ENCODE results near the gene KCNG3. TPM values are rescaled to one million over a fixed set of nuclear protein-coding genes. Genes with fewer than 3 reads are reported as not detected.

Gene KCNG3
- total RNA-seq, 1 experiment from 2014 or later = 1.5 TPM

GRCh38 chr2:42450136-42450535, 43.6 kb downstream of the KCNG3 start:
- intact Hi-C loops (cut with micrococcal nuclease) = no loop called here
- ChIA-PET POLR2A (no interaction called here), RAD21 (ENCODE audit: low non-redundant PET in 1 of 2, low total read pairs in 2 of 2, uncharacterized antibody in 2 of 2, unreplicated experiment in 2 of 2) (no interaction called here), CTCF (no interaction called here)
- no peak for TF ChIP-seq JUND (IDR thresholded peaks at IDR 0.05)
- no peak for TF ChIP-seq YY1 (IDR thresholded peaks at IDR 0.05; ENCODE audit: extremely low read depth, insufficient replicate concordance, low read depth, low read length)
- no peak for TF ChIP-seq SIN3A (IDR thresholded peaks at IDR 0.05; ENCODE audit: low read depth)
- TF ChIP-seq EGR1 (IDR thresholded peaks at IDR 0.05; ENCODE audit: low read depth) = no peak
- no peak for TF ChIP-seq ZNF274 (IDR thresholded peaks at IDR 0.05; ENCODE audit: low read depth, low read length)
- no peak for TF ChIP-seq ZFX (IDR thresholded peaks at IDR 0.05)
- no peak for TF ChIP-seq SRF (IDR thresholded peaks at IDR 0.05; ENCODE audit: low read depth)
- no peak for TF ChIP-seq POLR2A (IDR thresholded peaks at IDR 0.05; ENCODE audit: borderline replicate concordance, extremely low read depth, insufficient read depth, insufficient read length)
- no peak for TF ChIP-seq CTCF (IDR thresholded peaks at IDR 0.05 in 2 of 3, conservative IDR thresholded peaks at IDR 0.05 in 1 of 3; ENCODE audit: borderline replicate concordance in 1 of 3, insufficient read depth in 1 of 3, low read depth in 2 of 3, low read length in 2 of 3)
- TF ChIP-seq MAX (IDR thresholded peaks at IDR 0.05) = no peak
- no peak for TF ChIP-seq ZBTB33 (IDR thresholded peaks at IDR 0.05; ENCODE audit: extremely low read depth, insufficient replicate concordance, low read length)
- no peak for TF ChIP-seq EZH2 (IDR thresholded peaks at IDR 0.05)
- TF ChIP-seq FOSL1 (IDR thresholded peaks at IDR 0.05; ENCODE audit: low read depth) = no peak
- TF ChIP-seq SP1 (IDR thresholded peaks at IDR 0.05; ENCODE audit: low read depth) = no peak
- Histone ChIP-seq H3K36me3 (ENCODE audit: control insufficient read depth in 1 of 2, insufficient read depth in 2 of 2, low read length in 2 of 2) (no peaks in the 10 kb centered on the region), H3K27me3 (ENCODE audit: insufficient read depth, low read length) (no peaks in the 10 kb centered on the region), H4K20me1 (ENCODE audit: insufficient read depth) (no peaks in the 10 kb centered on the region), H3K9me2 (ENCODE audit: insufficient read depth) (no peaks in the 10 kb centered on the region), H3K4me1 (ENCODE audit: control insufficient read depth in 1 of 2, insufficient read depth in 2 of 2, low read length in 2 of 2) (peaks cover 0 to 5% of the 10 kb centered on the region in 2 experiments; a peak in 1 of 4 replicates), H3K4me2 (ENCODE audit: low read length) (no peak overlapping the region), H3K79me2 (ENCODE audit: insufficient read depth, low read length) (no peaks in the 10 kb centered on the region), H3K27ac (ENCODE audit: low read depth, low read length) (no peak overlapping the region), H3K4me3 (replicated peaks in 1 of 2; ENCODE audit: low read depth in 1 of 2, low read length in 2 of 2) (no peak overlapping the region), H2AFZ (ENCODE audit: low read depth, low read length, poor library complexity, severe bottlenecking) (no peak overlapping the region), H3K9me3 (ENCODE audit: control insufficient read depth in 1 of 2, insufficient read depth in 1 of 2, low read depth in 1 of 2, low read length in 2 of 2) (no peaks in the 10 kb centered on the region), H3K9ac (ENCODE audit: low read length) (no peak overlapping the region)
- no TSS peak for BruUV-seq (replicated peaks)
- no peak for ATAC-seq
- no peak for DNase-seq (ENCODE audit: low read depth, low spot score)

All from HCT116 (cell line).